ENCODE data around the gene SMYD1. TPM values are rescaled to one million over a fixed set of nuclear protein-coding genes. Genes with fewer than 3 reads are reported as not detected.

SMYD1 gene
- polyA plus RNA-seq, 4 donors, result not detected

DNA sequence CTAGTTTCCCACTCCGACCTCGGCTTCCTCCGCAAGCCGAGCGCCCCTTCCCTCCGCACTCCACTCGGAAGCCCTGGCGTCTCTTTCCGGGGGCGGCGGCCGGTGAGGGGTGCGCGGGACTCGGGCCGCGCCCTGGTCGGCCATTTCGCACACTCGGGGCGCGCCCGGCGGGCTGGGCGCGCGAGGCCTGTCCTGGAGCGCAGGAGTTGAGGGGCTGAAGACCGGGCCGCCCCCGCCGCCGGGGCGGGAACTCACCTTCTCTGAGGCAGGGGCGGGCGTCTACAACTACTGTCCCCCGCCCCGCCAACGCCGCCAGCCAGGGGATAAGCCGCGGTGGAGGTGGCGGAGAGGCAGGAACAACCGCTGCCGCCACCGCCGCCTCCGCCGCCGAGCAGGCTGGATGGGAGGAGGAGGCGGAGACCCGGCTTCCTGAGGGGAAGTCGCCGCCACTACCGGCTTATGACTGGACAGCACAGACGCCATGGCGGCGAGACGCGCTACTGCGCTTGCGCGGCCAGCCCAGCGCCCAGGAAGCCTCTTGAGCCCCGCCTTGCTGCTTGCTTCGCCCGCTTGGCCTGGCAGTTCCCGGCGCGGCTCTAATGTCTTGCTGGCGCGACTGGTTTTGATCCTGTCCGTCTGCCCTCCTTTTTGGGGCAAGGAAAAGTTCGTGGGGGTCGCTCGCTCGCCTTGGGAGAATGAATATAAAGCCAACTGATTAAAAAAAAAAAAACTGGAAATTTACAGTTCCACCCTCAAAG lies 12.1 kb upstream of the SMYD1 start, which contains the start of gene KRCC1:
Gene KRCC1 (minus strand): TSS at position 413 of the 758 bp plus-strand sequence. CDS start 27,220 bp downstream, outside the sequence.
- DNase-seq (ENCODE audit: low read depth in 4 of 4, low spot score in 2 of 4), result peak; percentile 75 to 93 (median 84)

DNA sequence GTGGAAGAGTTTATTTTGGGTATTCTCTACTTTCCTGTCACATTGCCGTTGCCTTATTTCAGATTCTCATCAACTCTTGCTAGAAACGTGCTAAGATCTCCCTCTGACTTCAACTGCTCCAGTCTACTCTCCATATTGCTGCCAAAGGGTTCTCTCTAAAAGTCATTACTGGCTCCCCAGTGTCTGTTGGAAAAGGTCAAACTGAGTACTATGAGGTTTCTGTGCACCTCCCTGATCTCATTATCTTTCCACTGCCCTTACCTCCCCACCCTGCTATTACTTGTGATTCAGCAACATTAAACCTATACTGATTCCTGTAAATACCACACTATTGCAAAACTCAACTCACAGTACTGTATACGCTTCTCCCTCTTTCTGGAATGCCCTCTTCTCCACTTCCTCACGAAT lies 10.2 kb upstream of the SMYD1 start:
- DNase-seq (ENCODE audit: low read depth in 4 of 4, low spot score in 2 of 4), result no peak

DNA sequence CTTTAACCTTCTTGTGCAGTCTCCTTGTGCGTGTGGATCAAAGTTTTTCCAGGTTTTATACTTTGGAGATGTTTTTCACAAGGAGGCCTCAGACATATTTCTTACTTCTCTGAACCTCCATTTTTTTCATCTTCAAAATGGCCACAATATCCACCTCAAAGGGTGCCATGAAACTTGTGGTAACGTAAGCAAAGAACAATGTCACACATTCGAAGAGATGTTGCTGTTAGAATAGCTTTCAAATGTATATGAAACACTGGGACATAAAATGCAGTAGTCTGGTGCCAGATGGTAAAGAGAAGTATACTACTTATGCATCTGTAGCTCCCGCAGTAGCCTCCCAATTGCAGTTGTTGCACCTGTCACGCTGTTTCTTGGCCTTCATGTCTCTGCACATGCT lies 9.4 kb upstream of the SMYD1 start:
- no peak for DNase-seq (ENCODE audit: low read depth in 4 of 4, low spot score in 2 of 4)

DNA sequence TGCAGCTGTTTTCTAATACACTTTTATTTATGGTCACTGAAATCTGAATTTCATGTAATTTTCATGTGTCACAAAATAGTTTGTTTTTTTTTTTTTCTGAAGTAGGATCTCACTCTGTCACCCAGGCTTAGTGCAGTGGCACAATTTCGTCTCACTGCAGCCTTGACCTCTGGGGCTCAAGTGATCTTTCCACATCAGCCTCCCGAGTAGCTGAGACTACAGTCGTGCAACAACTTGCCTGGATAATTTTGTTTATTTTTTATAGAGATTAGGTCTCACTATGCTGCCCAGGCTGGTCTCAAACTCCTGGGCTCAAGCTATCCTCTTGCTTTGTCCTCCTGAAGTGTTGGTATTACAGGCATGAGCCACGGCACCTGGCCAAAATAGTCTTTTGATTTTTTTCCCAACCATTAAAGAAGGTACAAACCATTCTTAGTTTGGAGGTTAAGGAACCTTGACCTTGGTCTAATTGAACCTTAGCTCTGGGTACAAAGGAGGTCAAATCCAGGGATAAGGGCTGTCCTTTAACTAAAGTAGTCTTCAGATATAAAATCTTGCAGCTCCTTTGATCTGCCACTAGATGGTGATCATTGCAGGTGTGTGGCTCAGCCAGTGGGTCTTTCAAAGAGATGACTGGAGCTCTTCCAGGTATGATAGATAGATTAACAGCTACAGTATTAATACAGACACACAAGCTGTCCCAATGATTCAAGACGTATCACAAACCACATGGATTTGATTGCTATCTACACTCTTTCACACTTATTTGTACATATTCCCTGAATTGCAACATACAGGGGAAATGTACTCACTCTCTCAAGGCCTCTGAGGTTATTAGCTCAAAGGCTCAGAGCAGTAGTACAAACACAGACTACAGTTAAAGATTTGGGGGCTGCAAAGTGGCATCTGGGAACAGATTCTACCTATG lies 7.4 kb upstream of the SMYD1 start:
- DNase-seq (ENCODE audit: low read depth in 4 of 4, low spot score in 2 of 4), result no peak

DNA sequence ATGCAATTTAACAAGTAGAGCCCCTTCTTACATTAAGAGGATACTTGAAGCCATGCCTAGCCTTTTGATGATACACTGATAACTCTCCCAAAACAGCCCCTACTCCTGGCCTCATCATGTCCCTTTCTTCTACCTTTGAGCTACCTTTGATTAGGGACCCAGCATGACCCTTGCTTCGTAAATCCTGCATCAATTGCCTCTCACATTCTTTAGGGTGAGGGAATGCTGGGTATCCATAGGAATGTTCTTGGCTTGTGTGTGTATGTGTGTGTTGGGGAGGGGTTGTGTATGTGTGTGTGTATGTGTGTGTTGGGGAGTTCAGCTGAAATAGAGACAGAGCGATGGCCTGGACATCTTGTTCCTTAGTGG lies 6.7 kb upstream of the SMYD1 start:
- no peak for DNase-seq (ENCODE audit: low read depth in 4 of 4, low spot score in 2 of 4)

DNA sequence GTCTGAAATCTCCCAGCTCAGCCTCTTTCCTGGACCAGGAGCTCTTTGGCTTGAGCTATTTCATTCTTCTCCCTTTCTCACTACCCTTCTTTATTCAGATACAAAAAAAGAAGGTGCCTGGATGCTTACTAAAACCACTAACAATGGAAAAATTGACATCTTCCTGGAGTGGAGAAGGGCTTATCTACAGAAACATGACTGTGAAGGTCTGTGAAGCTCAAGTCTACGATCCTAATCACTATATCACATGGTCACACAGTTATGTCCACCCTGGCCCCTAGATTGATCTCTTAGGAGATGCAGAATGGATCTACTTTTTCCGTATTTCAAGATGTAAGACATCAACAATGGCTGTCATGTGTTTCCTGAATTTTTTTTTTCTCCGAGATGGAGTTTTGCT lies 6.3 kb upstream of the SMYD1 start:
- DNase-seq (ENCODE audit: low read depth in 4 of 4, low spot score in 2 of 4), result no peak

DNA sequence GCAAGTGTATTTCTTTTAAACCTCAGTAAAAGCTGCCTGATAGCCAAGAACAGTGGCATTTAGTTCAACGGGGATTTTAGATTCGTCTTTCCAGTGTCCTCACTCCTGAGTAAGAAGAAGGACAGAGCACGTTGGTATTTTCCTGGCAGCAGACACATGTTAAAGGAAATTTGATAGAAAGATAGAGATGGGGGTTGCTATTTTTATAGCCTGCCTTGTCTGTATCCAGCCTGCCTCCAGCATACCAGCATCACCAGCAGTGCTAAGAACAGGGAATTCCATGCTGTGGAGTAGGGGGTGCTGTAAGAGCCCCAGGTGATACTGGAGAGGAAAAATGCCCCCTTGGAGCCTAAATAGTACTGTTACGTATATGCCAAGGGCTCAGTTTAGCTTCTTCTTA lies 1.1 kb upstream of the SMYD1 start:
- DNase-seq (ENCODE audit: low read depth in 4 of 4, low spot score in 2 of 4), result no peak

DNA sequence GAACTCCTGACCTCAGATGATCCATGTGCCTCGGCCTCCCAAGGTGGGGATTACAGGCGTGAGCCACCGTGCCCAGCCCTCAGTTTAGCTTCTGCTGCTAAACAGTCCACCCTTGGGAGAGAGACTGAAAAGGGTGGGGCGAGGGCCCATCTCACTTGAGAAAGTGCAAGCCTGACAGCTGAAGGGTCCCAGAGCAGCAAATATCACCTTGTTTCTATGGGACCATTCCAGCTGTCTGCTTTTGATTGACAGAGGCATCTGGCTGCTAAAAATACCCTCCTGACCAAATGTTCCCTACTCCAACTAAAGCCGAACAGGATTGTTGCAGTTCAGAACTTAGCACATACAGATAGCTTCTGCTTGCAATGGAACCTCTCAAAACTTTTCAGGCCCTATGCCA lies 436 bp upstream of the SMYD1 start:
- no peak for DNase-seq (ENCODE audit: low read depth in 4 of 4, low spot score in 2 of 4)

DNA sequence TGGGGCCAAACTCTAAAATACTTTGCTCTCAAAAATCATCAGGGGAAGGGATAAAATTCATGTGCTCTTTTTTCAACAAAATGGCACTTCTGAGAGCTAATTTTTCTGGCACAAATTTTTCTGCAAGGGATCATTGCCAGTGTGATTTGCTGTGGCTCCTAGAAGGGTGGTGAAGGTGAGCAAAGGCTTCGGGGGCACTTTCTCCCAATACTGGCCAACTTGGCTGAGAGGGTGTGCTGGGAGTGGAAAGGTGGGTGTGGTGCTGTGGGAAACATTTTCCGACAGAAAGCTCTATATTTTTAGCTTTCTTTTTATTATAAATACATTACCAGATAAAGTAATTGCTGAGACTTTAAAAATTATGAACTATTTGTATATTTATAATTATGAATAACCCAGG lies 419 bp downstream of the SMYD1 start:
- DNase-seq (ENCODE audit: low read depth in 4 of 4, low spot score in 2 of 4), result no peak

DNA sequence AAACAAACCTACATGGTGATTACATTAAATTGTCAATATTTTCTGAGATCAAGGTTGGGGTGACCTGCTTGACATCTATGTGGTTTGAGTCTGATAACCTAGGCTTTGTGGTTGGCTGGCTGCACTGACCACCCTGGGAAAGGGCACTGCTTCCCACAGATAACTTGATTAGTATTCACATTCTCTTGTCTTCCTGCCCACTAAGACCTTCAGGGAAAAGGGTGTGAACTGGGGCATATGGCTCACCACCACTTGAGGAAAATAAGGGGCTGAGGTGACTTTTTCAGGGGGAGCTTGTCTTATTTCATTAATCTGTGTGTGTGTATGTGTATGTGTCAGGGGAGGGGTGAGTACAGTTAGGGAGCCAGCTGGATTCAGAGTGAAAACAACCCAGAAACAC lies 1.5 kb downstream of the SMYD1 start:
- DNase-seq (ENCODE audit: low read depth in 4 of 4, low spot score in 2 of 4), result no peak

DNA sequence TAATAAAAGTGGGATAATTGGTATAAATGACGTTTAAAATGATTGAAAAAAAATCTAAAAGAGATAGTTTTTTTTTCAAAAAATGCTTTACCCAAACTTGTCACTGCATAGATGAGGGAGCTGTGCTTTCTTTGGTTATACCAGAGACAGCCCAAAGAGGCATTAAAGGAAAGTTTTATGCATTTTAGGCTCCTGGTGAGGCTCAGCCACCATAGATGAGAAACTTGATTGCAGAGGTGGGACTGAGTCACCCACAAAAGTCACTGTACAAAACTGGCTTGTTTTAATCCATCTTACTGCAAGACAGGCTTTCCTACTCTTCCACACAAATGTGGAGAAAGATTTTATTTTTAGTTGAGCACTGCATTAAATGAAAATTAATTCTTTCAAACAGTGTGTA lies 2.4 kb downstream of the SMYD1 start:
- no peak for DNase-seq (ENCODE audit: low read depth in 4 of 4, low spot score in 2 of 4)

DNA sequence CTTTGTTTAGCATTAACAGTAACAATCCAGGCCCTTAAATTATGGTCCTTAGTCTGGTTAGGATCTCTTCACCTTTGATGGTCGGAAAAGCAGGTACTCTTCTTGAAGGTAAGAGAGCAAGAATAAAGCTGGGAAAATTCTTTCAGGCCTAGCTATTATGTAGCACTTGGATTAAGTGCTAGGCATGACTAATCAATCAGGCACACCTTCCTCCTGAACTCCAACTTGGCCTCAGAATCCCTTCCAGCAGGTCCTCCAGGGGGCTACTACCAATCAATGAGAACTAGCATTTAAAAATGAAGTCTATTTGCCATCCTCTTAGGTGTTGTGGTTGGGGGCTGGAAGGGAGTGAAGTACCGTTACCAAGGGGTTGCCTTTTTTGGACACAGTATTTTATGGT lies 3.7 kb downstream of the SMYD1 start:
- no peak for DNase-seq (ENCODE audit: low read depth in 4 of 4, low spot score in 2 of 4)

DNA sequence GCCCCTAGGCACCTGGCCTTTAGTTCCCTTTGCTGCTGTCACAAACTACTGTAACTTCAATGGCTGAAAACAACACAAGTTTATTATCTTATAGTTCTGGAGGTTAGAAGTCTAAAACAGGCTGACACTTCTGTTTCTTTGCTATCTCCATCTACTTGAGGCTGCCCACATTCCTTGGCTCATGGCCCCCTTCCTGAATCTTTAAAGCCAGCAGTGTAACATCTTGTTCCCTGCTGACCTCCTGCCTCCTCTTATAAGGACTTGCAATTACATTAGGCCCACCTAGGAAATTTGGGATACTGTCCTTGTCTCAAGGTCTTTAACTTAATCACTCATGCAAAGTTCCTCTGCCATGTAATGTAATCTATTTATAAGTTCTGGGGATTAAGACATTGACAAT lies 6.5 kb downstream of the SMYD1 start:
- DNase-seq (ENCODE audit: low read depth in 4 of 4, low spot score in 2 of 4), result no peak

DNA sequence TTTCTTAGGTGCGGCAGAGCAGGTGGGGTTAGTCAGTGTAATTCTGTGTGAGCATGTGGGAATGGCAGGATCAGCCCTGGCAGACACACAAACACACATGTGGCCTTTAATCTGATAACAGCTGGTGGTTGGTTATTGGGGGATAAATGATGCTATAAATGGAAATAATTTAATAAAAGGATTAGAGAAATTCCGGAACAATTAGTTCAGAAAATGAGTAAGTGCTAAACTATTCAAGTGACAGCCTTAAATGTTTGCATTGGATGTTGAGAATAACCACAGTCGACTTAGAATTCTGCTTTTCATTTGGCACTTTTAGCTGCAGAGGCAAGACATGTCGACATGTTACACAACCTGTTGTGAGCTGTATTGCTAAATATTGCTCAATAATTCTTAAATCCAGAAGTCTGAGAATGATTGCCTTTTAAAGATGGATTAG lies 7.2 kb downstream of the SMYD1 start:
- DNase-seq (ENCODE audit: low read depth in 4 of 4, low spot score in 2 of 4), result no peak

DNA sequence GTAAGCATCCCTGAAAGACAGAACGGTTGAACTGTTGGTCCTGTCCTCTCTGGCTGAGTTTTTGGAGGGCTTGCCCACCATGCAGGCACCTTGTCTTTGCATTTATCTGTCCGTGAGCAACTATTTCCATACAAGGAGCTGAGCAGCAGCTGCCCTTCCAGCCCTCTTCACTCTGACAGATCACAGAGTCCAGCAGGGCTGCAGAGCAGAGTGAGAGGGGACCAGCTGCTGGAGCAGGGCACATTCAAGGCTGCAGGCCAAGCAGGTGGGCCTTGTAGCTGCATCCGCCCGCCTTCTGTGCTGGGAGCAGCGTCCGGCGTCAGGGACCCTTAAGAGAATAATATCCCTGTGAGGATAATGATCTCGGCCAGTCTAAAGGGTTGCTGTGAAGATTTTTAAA lies 9.5 kb downstream of the SMYD1 start:
- no peak for DNase-seq (ENCODE audit: low read depth in 4 of 4, low spot score in 2 of 4)

DNA sequence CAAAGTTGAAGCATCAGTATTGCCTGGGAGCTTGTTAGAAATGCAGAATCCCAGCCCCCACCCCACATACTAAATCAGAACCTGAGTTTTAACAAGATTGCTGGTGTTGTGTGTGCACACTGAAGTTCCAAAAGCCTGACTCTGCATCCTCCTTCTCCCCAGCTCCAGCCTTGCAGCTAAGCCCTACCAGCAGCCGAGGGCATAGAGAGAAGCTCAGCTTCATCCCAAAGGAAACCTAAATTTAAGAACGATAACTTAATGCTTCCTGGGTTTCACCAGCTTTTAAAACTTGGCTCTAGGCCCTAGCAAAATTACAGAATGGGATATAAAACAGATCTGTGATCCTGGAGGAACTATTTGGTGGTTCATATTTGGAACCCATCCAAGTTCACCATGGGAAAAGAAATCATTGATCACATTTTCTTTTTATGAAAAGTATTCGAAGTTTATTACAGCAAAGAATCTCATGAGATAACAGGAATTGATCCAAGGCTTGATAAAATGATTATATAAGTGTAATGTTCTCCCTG lies 11.1 kb downstream of the SMYD1 start:
- no peak for DNase-seq (ENCODE audit: low read depth in 4 of 4, low spot score in 2 of 4)

DNA sequence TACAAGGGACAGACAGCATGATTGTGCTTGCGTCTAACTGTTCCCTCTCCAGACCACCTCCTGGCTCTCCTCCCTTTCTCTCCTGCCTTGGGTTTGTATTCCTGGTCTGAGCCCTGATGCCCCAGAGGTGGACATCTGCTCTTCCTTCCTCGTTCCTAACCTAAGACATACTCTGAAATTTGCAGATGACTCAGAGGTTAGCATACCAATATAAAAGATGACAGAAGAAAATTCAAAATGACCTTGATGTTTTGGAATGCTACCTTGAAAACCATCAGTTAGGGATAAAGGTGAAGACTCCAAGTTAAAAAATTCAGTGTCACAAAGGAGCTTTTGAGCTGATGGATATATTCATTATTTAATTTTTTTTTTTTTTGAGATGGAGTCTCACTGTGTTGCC lies 12.9 kb downstream of the SMYD1 start:
- DNase-seq (ENCODE audit: low read depth in 4 of 4, low spot score in 2 of 4), result no peak

DNA sequence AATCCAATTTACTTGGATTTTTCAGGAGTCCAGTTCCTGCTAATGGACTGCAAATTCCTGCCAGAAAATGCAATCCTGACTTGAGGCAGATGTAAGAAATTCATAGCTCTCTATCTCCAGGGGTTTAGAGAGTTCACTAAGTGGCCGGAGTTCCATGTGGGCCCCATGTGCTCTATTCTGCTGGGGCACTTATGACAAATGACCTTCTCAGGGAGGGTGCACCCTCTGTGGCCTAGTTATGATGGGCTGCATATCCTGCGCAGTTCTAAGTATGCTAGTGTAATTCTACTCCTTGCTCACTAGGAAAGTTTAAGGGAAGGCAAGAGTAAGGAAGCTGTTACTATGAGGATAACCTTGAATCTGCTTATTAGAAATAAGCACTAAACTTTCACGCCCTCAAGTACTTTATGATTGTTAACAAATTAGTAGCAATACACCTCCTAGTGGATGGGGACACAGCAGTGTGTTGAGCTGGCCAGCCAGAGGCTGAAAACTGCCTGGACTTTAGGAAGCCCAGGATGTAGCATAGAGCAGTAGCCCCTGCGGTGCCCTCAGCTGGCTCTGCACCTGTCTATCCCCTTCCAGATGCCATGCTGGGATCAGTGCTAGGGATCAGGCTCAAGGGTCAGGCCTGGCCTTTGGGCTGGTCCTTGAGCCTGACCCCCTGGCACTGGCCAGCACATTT lies 14.4 kb downstream of the SMYD1 start:
- no peak for DNase-seq (ENCODE audit: low read depth in 4 of 4, low spot score in 2 of 4)

DNA sequence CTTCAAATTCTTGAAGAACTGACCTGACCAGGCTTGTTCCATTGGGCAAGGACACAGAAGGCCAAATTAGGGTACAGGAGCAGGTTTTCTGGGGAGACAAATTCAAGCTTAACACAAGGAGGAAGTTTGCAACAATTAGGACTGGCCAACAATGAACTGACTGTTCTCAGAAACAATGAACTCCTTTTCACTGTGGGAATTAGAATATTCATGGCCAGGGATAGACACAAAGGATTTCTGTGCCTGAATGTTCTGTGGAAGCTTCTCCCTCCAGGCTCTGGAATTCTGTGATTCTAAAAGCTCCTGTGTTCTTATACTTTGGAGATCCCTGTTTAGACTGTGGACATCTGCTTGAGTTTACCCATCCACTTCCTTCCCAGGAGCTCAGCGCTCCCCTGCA lies 15.2 kb downstream of the SMYD1 start:
- no peak for DNase-seq (ENCODE audit: low read depth in 4 of 4, low spot score in 2 of 4)

DNA sequence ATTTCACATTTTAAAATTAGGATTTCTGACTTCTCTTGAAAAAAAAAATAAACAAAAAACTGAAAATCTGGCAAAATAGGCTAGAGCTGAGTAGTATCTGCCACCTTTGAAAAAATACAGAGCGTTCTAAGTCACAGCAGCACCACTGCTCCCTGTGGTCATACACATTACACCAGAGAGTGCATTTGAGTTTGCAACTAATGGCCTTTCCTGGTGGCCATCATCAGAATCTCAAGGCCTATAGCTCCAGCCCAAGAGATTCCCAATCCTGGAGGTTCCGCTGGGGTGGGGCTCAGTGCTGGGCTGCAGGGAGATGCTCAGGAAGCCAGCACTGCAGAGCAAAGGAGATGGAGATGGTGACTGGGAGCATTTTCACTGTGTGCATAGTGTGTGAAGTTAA lies 17.5 kb downstream of the SMYD1 start:
- no peak for DNase-seq (ENCODE audit: low read depth in 4 of 4, low spot score in 2 of 4)

DNA sequence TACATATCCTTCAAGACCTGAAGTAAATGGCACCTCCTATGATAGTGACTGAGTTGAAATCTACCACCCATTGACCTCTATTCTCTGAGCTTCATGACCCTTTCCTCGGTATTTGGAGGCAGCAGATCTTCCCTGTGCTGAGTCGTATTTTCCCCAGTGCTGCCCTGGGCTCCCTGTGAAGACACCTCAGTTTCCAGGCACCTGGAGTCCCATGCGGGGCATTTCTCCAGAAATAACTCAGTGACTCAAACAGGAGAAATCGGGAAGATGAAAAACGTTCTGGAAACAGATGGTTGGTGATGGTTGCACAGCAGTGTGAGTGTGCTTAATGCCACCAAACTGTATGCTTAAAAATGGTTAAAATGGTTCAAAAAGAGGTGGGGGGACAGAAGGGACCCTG lies 18.0 kb downstream of the SMYD1 start:
- no peak for DNase-seq (ENCODE audit: low read depth in 4 of 4, low spot score in 2 of 4)
